K562 (cell line): Measurements from ENCODE around the gene EGLN1. TPM values are rescaled to one million over a fixed set of nuclear protein-coding genes. Genes with fewer than 3 reads are reported as not detected.
A peak's percentile ranks its signal among the peaks of the same experiment; 100 is the strongest.

ENCODE experiments used
- ATAC-seq: fragments of 200-7000 bp; cut with Tn5 transposase; 3 replicates; pipeline ENCODE4 v1.9.1; 2020; ENCODE audit warnings: moderate library complexity
- BruUV-seq: library from RNA; stranded (reverse); fragments of 400-500 nt; replicated peaks from 2 replicates; lab custom pipeline; 2021; lab: Mats Ljungman, UMichigan
- CTCF ChIA-PET: fragments of 300-600 bp; formaldehyde crosslinking; extraction: SDS; loops from one replicate; lab custom pipeline; 2021; ENCODE audit warnings: low intra/inter-chr PET ratio; lab: Yijun Ruan, JAX
- POLR2A ChIA-PET: fragments of 300-600, 350-650 bp; sonication (Branson Sonifier 250); formaldehyde crosslinking; extraction: SDS; loops from one replicate; lab custom pipeline; 2021; ENCODE audit warnings: antibody characterized with exemption, inconsistent platforms; lab: Yijun Ruan, JAX
- DNase-seq, 4 experiments: peaks; one replicate each; pipeline versions ENCODE4 v3.0.0 to v3.0.0-alpha.2; 2011 to 2018; ENCODE audit warnings: low spot score in 3 of 4, mixed read lengths in 3 of 4; ENCODE audit errors: extremely low read depth in 1 of 4
- FAIRE-seq: peaks from 2 replicates; lab custom pipeline; 2011; peaks lifted over from hg19 to GRCh38; lab: Jason Lieb, UNC
- H2AFZ ChIP-seq: 2 replicates; pipeline ENCODE4 v1.6.0; 2011; ENCODE audit warnings: low read depth, low read length, control low read depth, inconsistent platforms
- H3K27ac ChIP-seq: fragments of 200-600 bp; 3 replicates; pipeline ENCODE4 v1.8.0; 2011; ENCODE audit warnings: low read depth, mild to moderate bottlenecking, control low read depth, inconsistent platforms, low read length, moderate library complexity, mixed read lengths; ENCODE audit errors: extremely low read depth
- H3K27me3 ChIP-seq, 2 experiments: fragments of 300-600 bp in 1 of 2; 2 replicates in 1 of 2; 3 replicates in 1 of 2; pipeline versions ENCODE4 v1.6.0 to v1.8.0; 2011; ENCODE audit warnings: inconsistent platforms in 2 of 2, low read length in 2 of 2, mild to moderate bottlenecking in 1 of 2, mixed read lengths in 1 of 2, moderate library complexity in 1 of 2; ENCODE audit not compliant: control insufficient read depth in 2 of 2, insufficient read depth in 2 of 2
- H3K36me3 ChIP-seq: fragments of 300-600 bp; 3 replicates; pipeline ENCODE4 v1.8.0; 2011; ENCODE audit warnings: mild to moderate bottlenecking, low read length, inconsistent platforms; ENCODE audit not compliant: control insufficient read depth, insufficient read depth
- H3K4me1 ChIP-seq, 2 experiments: fragments of 200-600 bp in 1 of 2; replicated peaks in 1 of 2; 2 replicates in 1 of 2; 3 replicates in 1 of 2; pipeline versions ENCODE4 v1.5.1 to v1.8.0; 2011; ENCODE audit warnings: inconsistent platforms in 2 of 2, low read length in 2 of 2, mild to moderate bottlenecking in 1 of 2, mixed read lengths in 1 of 2, moderate library complexity in 1 of 2; ENCODE audit not compliant: control insufficient read depth in 2 of 2, insufficient read depth in 2 of 2
- H3K4me2 ChIP-seq: 2 replicates; pipeline ENCODE4 v1.6.1; 2011; ENCODE audit warnings: low read length, control low read depth, inconsistent platforms, mixed read lengths; ENCODE audit not compliant: insufficient read depth
- H3K4me3 ChIP-seq: fragments of 200-600 bp; sonication (generic), shearing (Covaris generic); 2 replicates; pipeline ENCODE4 v1.5.1; 2016; ENCODE audit warnings: control low read depth, inconsistent platforms
- H3K79me2 ChIP-seq: fragments of 200-600 bp; 3 replicates; pipeline ENCODE4 v1.8.0; 2011; ENCODE audit warnings: low read length, inconsistent platforms; ENCODE audit not compliant: control insufficient read depth, insufficient read depth
- H3K9ac ChIP-seq, 2 experiments: 2 replicates each; pipeline versions ENCODE4 v1.6.0 to v1.6.1; 2011; ENCODE audit warnings: low read depth in 2 of 2, low read length in 2 of 2, control low read depth in 1 of 2, inconsistent platforms in 1 of 2, mild to moderate bottlenecking in 1 of 2, mixed read lengths in 1 of 2; ENCODE audit not compliant: insufficient read depth in 1 of 2
- H3K9me1 ChIP-seq: one replicate; pipeline ENCODE4 v1.6.0; 2011; ENCODE audit warnings: inconsistent platforms, mild to moderate bottlenecking, low read length, moderate library complexity; ENCODE audit not compliant: control insufficient read depth, insufficient read depth
- H3K9me3 ChIP-seq: replicated peaks from 2 replicates; pipeline ENCODE4 v1.5.1; 2011; ENCODE audit warnings: low read depth, low read length, inconsistent platforms; ENCODE audit not compliant: control insufficient read depth, insufficient read depth
- H4K20me1 ChIP-seq: replicated peaks from 2 replicates; pipeline ENCODE4 v1.6.1; 2011; ENCODE audit warnings: low read length, inconsistent platforms, mixed read lengths; ENCODE audit not compliant: control insufficient read depth, insufficient read depth
- ATF3 ChIP-seq, 2 experiments: fragments of 450-650 bp in 1 of 2; sonication (generic) in 1 of 2; formaldehyde crosslinking in 1 of 2; IDR thresholded peaks in 1 of 2; conservative IDR thresholded peaks in 1 of 2; 2 replicates each; pipeline versions ENCODE4 v1.6.1 to v1.8.1; 2016 to 2023; ENCODE audit warnings: mild to moderate bottlenecking in 2 of 2, moderate library complexity in 2 of 2, inconsistent platforms in 1 of 2, missing genetic modification reagents in 1 of 2
- CBFA2T2 ChIP-seq: fragments of 450-650 bp; conservative IDR thresholded peaks from 2 replicates; pipeline ENCODE4 v1.6.1; 2017; ENCODE audit warnings: mild to moderate bottlenecking
- CC2D1A ChIP-seq: fragments of 450-650 bp; IDR thresholded peaks from 2 replicates; pipeline ENCODE4 v1.6.1; 2017; ENCODE audit warnings: mild to moderate bottlenecking
- CEBPB ChIP-seq: fragments of 450-650 bp; IDR thresholded peaks from 2 replicates; pipeline ENCODE4 v1.6.1; 2016; ENCODE audit warnings: missing genetic modification characterization, missing compliant biosample characterization
- CEBPG ChIP-seq, 3 experiments: fragments of 200-800 bp in 1 of 3; sonication (Bioruptor generic) in 1 of 3; sonication (generic) in 1 of 3; formaldehyde crosslinking in 1 of 3; IDR thresholded peaks in 2 of 3; conservative IDR thresholded peaks in 1 of 3; 2 replicates each; pipeline versions ENCODE4 v1.6.1 to v1.8.0; 2016 to 2022; ENCODE audit warnings: missing compliant biosample characterization in 2 of 3, missing genetic modification characterization in 2 of 3, mild to moderate bottlenecking in 1 of 3, missing genetic modification reagents in 1 of 3
- GTF2A2 ChIP-seq: IDR thresholded peaks from 2 replicates; pipeline ENCODE4 v1.6.1; 2016; ENCODE audit warnings: mild to moderate bottlenecking, missing genetic modification characterization, missing compliant biosample characterization
- KHSRP ChIP-seq: fragments of 450-650 bp; IDR thresholded peaks from 2 replicates; pipeline ENCODE4 v1.6.1; 2017
- NR2C1 ChIP-seq, 2 experiments: fragments of 450-650 bp; IDR thresholded peaks; 2 replicates each; pipeline ENCODE4 v1.6.1; 2017; ENCODE audit warnings: mild to moderate bottlenecking in 2 of 2, antibody characterized with exemption in 1 of 2, inconsistent platforms in 1 of 2, missing compliant biosample characterization in 1 of 2, missing genetic modification characterization in 1 of 2
- RBM15 ChIP-seq: fragments of 200-400 bp; formaldehyde crosslinking; IDR thresholded peaks from 2 replicates; pipeline ENCODE4 v1.6.1; 2018; ENCODE audit warnings: mild to moderate bottlenecking, low read length, moderate library complexity; ENCODE audit not compliant: insufficient read depth
- RUNX1 ChIP-seq: sonication (generic); IDR thresholded peaks from 2 replicates; pipeline ENCODE4 v1.6.1; 2016; ENCODE audit warnings: antibody characterized with exemption, low read depth
- SIX5 ChIP-seq, 2 experiments: IDR thresholded peaks; 2 replicates each; pipeline ENCODE4 v1.6.1; 2011; ENCODE audit warnings: low read length in 2 of 2, borderline replicate concordance in 1 of 2, low read depth in 1 of 2, mild to moderate bottlenecking in 1 of 2, moderate library complexity in 1 of 2; ENCODE audit not compliant: insufficient read depth in 1 of 2
- SMARCB1 ChIP-seq: IDR thresholded peaks from 2 replicates; pipeline ENCODE4 v1.6.1; 2011; ENCODE audit warnings: improper control_type of control experiment, low read depth; ENCODE audit not compliant: insufficient read length
- SOX6 ChIP-seq: fragments of 450-650 bp; IDR thresholded peaks from 2 replicates; pipeline ENCODE4 v1.6.1; 2014; ENCODE audit warnings: mild to moderate bottlenecking
- SRF ChIP-seq, 2 experiments: fragments of 250-450, 450-650 bp in 1 of 2; sonication (Bioruptor Pico) in 1 of 2; sonication (generic) in 1 of 2; formaldehyde crosslinking; IDR thresholded peaks; 2 replicates each; pipeline versions ENCODE4 v1.5.0 to v1.5.1; 2020 to 2022; ENCODE audit warnings: mild to moderate bottlenecking in 1 of 2, missing genetic modification reagents in 1 of 2
- SRSF3 ChIP-seq: fragments of 200-400 bp; formaldehyde crosslinking; IDR thresholded peaks from 2 replicates; pipeline ENCODE4 v1.6.1; 2016; ENCODE audit warnings: mild to moderate bottlenecking, low read length, moderate library complexity; ENCODE audit not compliant: insufficient read depth
- WGBS: fragments of 100-300 bp; shearing (Covaris generic); methylation state at CpG from one replicate; pipeline ENCODE4 v1.1.6; 2016; ENCODE audit warnings: low coverage, mixed read lengths; ENCODE audit not compliant: insufficient coverage; ENCODE audit errors: missing lambda C conversion rate; 5-methylcytosine and 5-hydroxymethylcytosine counted together
- in situ Hi-C: fragments of 300-500 bp; cut with MboI; formaldehyde crosslinking; loops from 4 replicates; pipeline ENCODE4 v1.15.0; 2018; ENCODE audit warnings: inconsistent platforms, mixed read lengths
- intact Hi-C: fragments of 100-400 bp; cut with micrococcal nuclease; formaldehyde crosslinking; loops from 2 replicates; pipeline ENCODE4 v1.14.2; 2022
- polyA plus RNA-seq, 8 experiments: library from polyadenylated mRNA; depleted of rRNA in 4 of 8; stranded (reverse) in 5 of 8; unstranded in 3 of 8; fragments of >200 nt; fragmentation: Nextera tagmentation in 2 of 8; fragmentation: Illumina TruSeq in 1 of 8; extraction: Ambion mirVana in 2 of 8; extraction: Trizol in 1 of 8; gene quantifications; 2 replicates each; pipeline versions ENCODE4 v1.2.1 to v1.2.3, GENCODE V29; 2011 to 2014; ENCODE audit warnings: inconsistent platforms in 1 of 8, missing spikeins in 1 of 8
- total RNA-seq, 7 experiments: library from RNA; depleted of rRNA in 6 of 7; stranded (reverse); fragments of >200 nt in 6 of 7; fragmentation: Illumina TruSeq in 2 of 7; extraction: Trizol in 2 of 7; gene quantifications; 2 replicates each; pipeline versions ENCODE4 v1.2.1 to v1.2.3, GENCODE V29; 2011 to 2021; ENCODE audit warnings: low replicate concordance in 1 of 7
- TF ChIP-seq, protein P1 (sequence below): sonication (generic); formaldehyde crosslinking; IDR thresholded peaks from 2 replicates; pipeline ENCODE4 v1.8.0; 2022; ENCODE audit warnings: missing genetic modification reagents, mild to moderate bottlenecking, moderate library complexity, borderline replicate concordance

Gene EGLN1
- total and polyA plus RNA-seq, 9 of the 15 experiments (the other 6 are each of a cell fraction or from before 2014, with no cell fraction given) = 5.2 to 54.3 (median 24.6) TPM

GRCh38 chr1:231374394-231374793 lies 47.7 kb downstream of the EGLN1 start:
- no peak overlapping the region for H3K9ac ChIP-seq

More at GRCh38 chr1:231374394-231374793, 47.7 kb downstream of the EGLN1 start:
- no peaks in the 10 kb centered on the region for H3K9me3 ChIP-seq
- in situ Hi-C loops (no loop called here), intact Hi-C loops (no loop called here)
- 0 out of 5 replicates have a peak, but pooled peaks cover 0 to 2% of the 10 kb centered on the region in 2 experiments for H3K4me1 ChIP-seq
- no peak overlapping the region for H3K27ac ChIP-seq
- H3K4me2 ChIP-seq = no peak overlapping the region
- peaks cover 50% of the 10 kb centered on the region for H3K79me2 ChIP-seq
- H3K4me3 ChIP-seq = no peak overlapping the region
- 76% methylated on average over 4 of the region's 4 CpGs for WGBS
- FAIRE-seq (no peak), DNase-seq (no peak), ATAC-seq (no peak)
- H3K36me3 ChIP-seq = peaks cover 25% of the 10 kb centered on the region; the same call in 2 of the 3 replicates
- H3K27me3 ChIP-seq = no peaks in the 10 kb centered on the region
- BruUV-seq = no TSS peak
- CTCF ChIA-PET = no interaction called here
- H3K9me1 ChIP-seq = no peaks in the 10 kb centered on the region
- H2AFZ ChIP-seq = no peak overlapping the region
- peaks cover 15% of the 10 kb centered on the region for H4K20me1 ChIP-seq
- POLR2A ChIA-PET = interaction anchor here (1.6 to 1.7 kb wide), 2 partner anchors 20 to 46 kb away, joined by 3 to 4 read pairs; no protein-coding TSS in a partner anchor
- TF ChIP-seq SRSF3 = no peak
- 0 out of 2 replicates have a peak, but pooled peaks have one; percentile 21 for TF ChIP-seq CEBPG (CRISPR knock-in tag; IDR thresholded peaks at IDR 0.05)
- no peak for TF ChIP-seq CEBPG (tag; conservative IDR thresholded peaks at IDR 0.05 in 1 of 2, IDR thresholded peaks at IDR 0.05 in 1 of 2)
- TF ChIP-seq SRF (CRISPR knock-in tag; IDR thresholded peaks at IDR 0.05) = no peak
- no peak for TF ChIP-seq GTF2A2 (tag)
- no peak for TF ChIP-seq SIX5 (IDR thresholded peaks at IDR 0.05; ENCODE audit: borderline replicate concordance in 1 of 2, insufficient read depth in 1 of 2, low read depth in 1 of 2, low read length in 2 of 2)
- TF ChIP-seq, protein P1, sequence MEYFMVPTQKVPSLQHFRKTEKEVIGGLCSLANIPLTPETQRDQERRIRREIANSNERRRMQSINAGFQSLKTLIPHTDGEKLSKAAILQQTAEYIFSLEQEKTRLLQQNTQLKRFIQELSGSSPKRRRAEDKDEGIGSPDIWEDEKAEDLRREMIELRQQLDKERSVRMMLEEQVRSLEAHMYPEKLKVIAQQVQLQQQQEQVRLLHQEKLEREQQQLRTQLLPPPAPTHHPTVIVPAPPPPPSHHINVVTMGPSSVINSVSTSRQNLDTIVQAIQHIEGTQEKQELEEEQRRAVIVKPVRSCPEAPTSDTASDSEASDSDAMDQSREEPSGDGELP = no peak
- TF ChIP-seq SOX6 = no peak
- TF ChIP-seq RUNX1 = no peak
- no peak for TF ChIP-seq SMARCB1
- no peak for TF ChIP-seq RBM15
- no peak for TF ChIP-seq CBFA2T2
- no peak for TF ChIP-seq KHSRP
- 0 out of 2 replicates have a peak, but pooled peaks have one; percentile 58 for TF ChIP-seq CEBPB (tag)
- TF ChIP-seq ATF3 (IDR thresholded peaks at IDR 0.05) = 0 out of 2 replicates have a peak, but pooled peaks have one; percentile 23
- TF ChIP-seq ATF3 (CRISPR knock-in tag; conservative IDR thresholded peaks at IDR 0.05) = no peak
- no peak for TF ChIP-seq CC2D1A
- TF ChIP-seq NR2C1 (IDR thresholded peaks at IDR 0.05) = no peak
- TF ChIP-seq NR2C1 (tag; IDR thresholded peaks at IDR 0.05) = no peak
